NCI-H1105 treated with DMSO at 0.1 percent for 48 hours (cell line): ENCODE measurements around the gene CCDC185.

Source experiments
- DNase-seq: peaks from one replicate; lab custom pipeline; 2025; lab: John Stamatoyannopoulos, UW

CCDC185 gene

DNA sequence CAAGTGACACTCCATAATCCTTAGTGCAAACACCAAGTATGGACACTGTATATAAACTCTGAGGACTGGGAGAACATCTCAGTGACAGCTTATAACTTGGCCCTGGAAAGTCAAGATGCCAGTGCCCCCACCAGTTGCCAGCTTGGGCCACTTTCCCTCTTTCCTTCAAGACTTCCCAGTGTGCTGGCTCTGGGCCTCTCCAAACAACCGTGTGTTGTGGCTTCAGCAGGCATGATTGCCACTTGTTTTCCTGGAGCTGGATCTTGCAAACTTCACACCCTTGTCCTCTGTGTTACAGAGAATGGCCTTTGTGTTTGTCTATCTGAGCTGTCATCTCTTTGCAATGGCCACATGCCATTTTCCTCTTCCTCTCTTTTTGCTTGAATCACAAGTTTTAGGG, 37.0 kb downstream of the CCDC185 start:
- DNase-seq = no peak

- no peak for DNase-seq
Measured at GRCh38 chr1:223437151-223437550, 43.9 kb downstream of the CCDC185 start.

GRCh38 chr1:223443397-223443796, 50.2 kb downstream of the CCDC185 start:
- DNase-seq = no peak

DNA sequence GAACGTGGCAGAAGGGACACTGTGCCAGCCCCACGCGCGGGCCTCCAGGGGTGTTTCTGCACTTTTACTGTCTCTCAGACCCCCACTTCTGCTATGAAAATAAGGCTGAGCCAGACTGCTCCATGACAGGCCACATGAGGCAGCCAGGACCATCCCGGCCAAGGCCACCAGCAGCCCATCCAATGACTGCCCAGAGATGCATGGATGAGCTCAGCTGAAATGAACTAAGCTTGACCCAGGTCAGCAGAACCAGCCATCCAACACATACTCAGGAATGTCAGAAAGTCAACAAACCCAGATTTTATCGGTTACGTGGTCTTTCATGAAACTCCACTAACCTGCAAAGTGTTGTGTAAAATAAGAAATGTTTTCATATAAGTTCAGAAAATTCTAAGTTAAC, 51.2 kb downstream of the CCDC185 start:
- DNase-seq = no peak
